GM23338 (cell line): ENCODE results near the gene PTPN18. TPM values are rescaled to one million over a fixed set of nuclear protein-coding genes. Genes with fewer than 3 reads are reported as not detected.
"Not testable (repeated sequence)": the region's sequence is repeated elsewhere in the genome, so short reads cannot be mapped to it uniquely, and the experiment has no call there.

Experiments
- ATAC-seq: fragments of 200-7000 bp; cut with Tn5 transposase; 3 replicates; pipeline ENCODE4 v1.9.1; 2020
- DNase-seq: peaks from one replicate; pipeline ENCODE4 v3.0.0-alpha.2; 2015; ENCODE audit warnings: low spot score
- H2AFZ ChIP-seq: fragments of 200-600 bp; sonication (generic); 2 replicates; pipeline ENCODE4 v1.8.0; 2016; ENCODE audit warnings: antibody characterized with exemption, mild to moderate bottlenecking, moderate library complexity
- H3F3A ChIP-seq: fragments of 200-600 bp; sonication (generic); replicated peaks from 2 replicates; pipeline ENCODE4 v1.8.0; 2017; ENCODE audit warnings: antibody characterized with exemption, mixed run types, low read depth
- H3K27ac ChIP-seq: fragments of 200-600 bp; sonication (generic); 2 replicates; pipeline ENCODE4 v1.6.1; 2016; ENCODE audit warnings: low read depth
- H3K27me3 ChIP-seq: fragments of 200-600 bp; sonication (generic); 2 replicates; pipeline ENCODE4 v1.8.0; 2016; ENCODE audit warnings: mild to moderate bottlenecking, mixed run types, moderate library complexity; ENCODE audit not compliant: insufficient read depth
- H3K36me3 ChIP-seq: fragments of 200-600 bp; sonication (generic); 2 replicates; pipeline ENCODE4 v1.8.0; 2016; ENCODE audit warnings: mild to moderate bottlenecking; ENCODE audit not compliant: insufficient read depth
- H3K4me1 ChIP-seq: fragments of 200-600 bp; sonication (generic); 2 replicates; pipeline ENCODE4 v1.8.0; 2016; ENCODE audit warnings: mild to moderate bottlenecking, moderate library complexity; ENCODE audit not compliant: insufficient read depth
- H3K4me2 ChIP-seq: fragments of 200-600 bp; sonication (generic); 2 replicates; pipeline ENCODE4 v1.7.1; 2017; ENCODE audit warnings: mixed run types
- H3K4me3 ChIP-seq: fragments of 200-600 bp; sonication (generic); 2 replicates; pipeline ENCODE4 v1.6.1; 2016; ENCODE audit warnings: mixed run types
- H3K79me2 ChIP-seq: fragments of 200-600 bp; sonication (generic); replicated peaks from 2 replicates; pipeline ENCODE4 v1.8.0; 2017; ENCODE audit warnings: mild to moderate bottlenecking; ENCODE audit not compliant: insufficient read depth
- H3K9me2 ChIP-seq: fragments of 200-600 bp; sonication (generic); 2 replicates; pipeline ENCODE4 v1.8.0; 2017; ENCODE audit not compliant: insufficient read depth
- H4K20me1 ChIP-seq: fragments of 200-600 bp; sonication (generic); replicated peaks from 2 replicates; pipeline ENCODE4 v1.8.0; 2017; ENCODE audit warnings: mild to moderate bottlenecking; ENCODE audit not compliant: insufficient read depth
- H3K27ac Mint-ChIP-seq: 2 replicates; pipeline ENCODE4 v1.8.0; 2020; ENCODE audit warnings: inconsistent platforms, mild to moderate bottlenecking, moderate library complexity, mixed read lengths
- H3K27me3 Mint-ChIP-seq: 3 replicates; pipeline ENCODE4 v1.8.0; 2022; ENCODE audit warnings: low read depth, mild to moderate bottlenecking, moderate library complexity, mixed read lengths, inconsistent platforms; ENCODE audit not compliant: insufficient read depth, poor library complexity
- H3K36me3 Mint-ChIP-seq: 3 replicates; pipeline ENCODE4 v1.8.0; 2021; ENCODE audit warnings: low read depth, mild to moderate bottlenecking, inconsistent platforms, moderate library complexity, mixed read lengths
- H3K4me1 Mint-ChIP-seq: 3 replicates; pipeline ENCODE4 v1.8.0; 2020; ENCODE audit warnings: mild to moderate bottlenecking, inconsistent platforms, mixed read lengths
- H3K4me3 Mint-ChIP-seq: 3 replicates; pipeline ENCODE4 v1.8.0; 2021; ENCODE audit warnings: moderate library complexity, mild to moderate bottlenecking, inconsistent platforms, mixed read lengths
- H3K9me3 Mint-ChIP-seq: 3 replicates; pipeline ENCODE4 v1.8.0; 2020; ENCODE audit warnings: moderate library complexity, mild to moderate bottlenecking, inconsistent platforms, mixed read lengths
- CREB1 ChIP-seq: fragments of 250-450 bp; sonication (Bioruptor Pico); IDR thresholded peaks from 2 replicates; pipeline ENCODE4 v1.5.0; 2020; ENCODE audit warnings: low read depth, mild to moderate bottlenecking, moderate library complexity
- CTCF ChIP-seq, 2 experiments: fragments of 200-600 bp in 1 of 2; sonication (generic) in 1 of 2; conservative IDR thresholded peaks; 2 replicates each; pipeline versions ENCODE4 v1.5.1 to v1.6.1; 2016 to 2017; ENCODE audit warnings: antibody characterized with exemption in 2 of 2, low read depth in 2 of 2, mild to moderate bottlenecking in 2 of 2, moderate library complexity in 1 of 2
- EZH2phosphoT487 ChIP-seq: fragments of 200-600 bp; sonication (generic); IDR thresholded peaks from one replicate; pipeline ENCODE4 v1.8.1; 2018; ENCODE audit warnings: antibody characterized with exemption; ENCODE audit not compliant: unreplicated experiment
- NANOG ChIP-seq: IDR thresholded peaks from 2 replicates; pipeline ENCODE4 v1.6.1; 2016; ENCODE audit warnings: antibody characterized with exemption, borderline replicate concordance
- STAT1 ChIP-seq: IDR thresholded peaks from one replicate; pipeline ENCODE4 v1.6.1; 2016; ENCODE audit warnings: antibody characterized with exemption; ENCODE audit not compliant: unreplicated experiment
- ZNF114 ChIP-seq: fragments of 250-450 bp; sonication (Bioruptor Pico); IDR thresholded peaks from 2 replicates; pipeline ENCODE4 v1.5.0; 2020; ENCODE audit warnings: mild to moderate bottlenecking, moderate library complexity
- ZNF331 ChIP-seq: fragments of 250-450 bp; sonication (Bioruptor Pico); IDR thresholded peaks from 2 replicates; pipeline ENCODE4 v1.5.0; 2020; ENCODE audit warnings: low read depth, mild to moderate bottlenecking, moderate library complexity
- ZNF462 ChIP-seq: fragments of 250-450 bp; sonication (Bioruptor Pico); IDR thresholded peaks from 2 replicates; pipeline ENCODE4 v1.5.0; 2020; ENCODE audit warnings: mild to moderate bottlenecking, moderate library complexity
- polyA plus RNA-seq: library from polyadenylated mRNA; unstranded; fragments of >200 nt; fragmentation: Nextera tagmentation; extraction: Ambion mirVana; gene quantifications from 2 replicates; pipeline ENCODE4 v1.2.1, GENCODE V29; 2016
- total RNA-seq: library from RNA; depleted of rRNA; stranded (reverse); fragments of >200 nt; shearing (Covaris generic); gene quantifications from 2 replicates; pipeline ENCODE4 v1.2.3, GENCODE V29; 2014

The PTPN18 gene
- total and polyA plus RNA-seq, 2 experiments from 2014 or later = 10.1 to 10.9 TPM

GRCh38 chr2:130332271-130333073, 23.4 kb upstream of the PTPN18 start:
- Histone ChIP-seq H3K4me1 (no peaks in the 10 kb centered on the region; the same call in 1 of the 2 replicates), H3K36me3 (no peaks in the 10 kb centered on the region), H3K4me3 (peak overlapping the region; percentile 58), H3K27ac (no peak overlapping the region), H2AFZ (peak overlapping the region; percentile 65; the same call in 1 of the 2 replicates), H3F3A (no peaks in the 10 kb centered on the region), H3K4me2 (peak overlapping the region; percentile 75; the same call in 1 of the 2 replicates), H3K27me3 (peaks cover 14% of the 10 kb centered on the region), H3K79me2 (no peaks in the 10 kb centered on the region), H3K9me2 (no peaks in the 10 kb centered on the region), H4K20me1 (no peaks in the 10 kb centered on the region)
- TF ChIP-seq CTCF (conservative IDR thresholded peaks at IDR 0.05; ENCODE audit: low read depth in 2 of 2) (peak; percentile 93 to 97), CREB1 (CRISPR knock-in tag) (no peak)
- 0 out of 3 replicates have a peak, but pooled peaks cover 4% of the 10 kb centered on the region for H3K36me3 Mint-ChIP-seq
- no peak overlapping the region for H3K27ac Mint-ChIP-seq
- ATAC-seq (peak; percentile 74), DNase-seq (peak; percentile 82)
- H3K27me3 Mint-ChIP-seq = peaks cover 11% of the 10 kb centered on the region
- H3K9me3 Mint-ChIP-seq = peaks cover 6% of the 10 kb centered on the region
- H3K4me1 Mint-ChIP-seq = peaks cover 1% of the 10 kb centered on the region; the same call in 2 of the 3 replicates
- H3K4me3 Mint-ChIP-seq = peak overlapping the region; percentile 74

GRCh38 chr2:130333253-130333652, 22.6 kb upstream of the PTPN18 start:
- not testable (repeated sequence) for H3K27ac ChIP-seq, H4K20me1 ChIP-seq, H3K4me2 ChIP-seq, H3K4me1 Mint-ChIP-seq, H3K79me2 ChIP-seq, H2AFZ ChIP-seq, H3K27ac Mint-ChIP-seq, H3K4me3 Mint-ChIP-seq, H3K4me3 ChIP-seq, H3K9me2 ChIP-seq, ATAC-seq, H3K4me1 ChIP-seq, H3F3A ChIP-seq, DNase-seq, H3K9me3 Mint-ChIP-seq, H3K36me3 ChIP-seq
- Mint-ChIP-seq H3K27me3 (peaks cover 11% of the 10 kb centered on the region), H3K36me3 (peaks cover 11% of the 10 kb centered on the region; the same call in 2 of the 3 replicates)
- H3K27me3 ChIP-seq = peaks cover 13% of the 10 kb centered on the region

- Histone ChIP-seq H2AFZ (no peak overlapping the region), H3K4me3 (no peak overlapping the region), H3K4me1 (0 out of 2 replicates have a peak, but pooled peaks cover 5% of the 10 kb centered on the region), H4K20me1 (no peaks in the 10 kb centered on the region), H3K36me3 (no peaks in the 10 kb centered on the region), H3F3A (no peaks in the 10 kb centered on the region), H3K9me2 (no peaks in the 10 kb centered on the region), H3K27me3 (peaks cover 5% of the 10 kb centered on the region), H3K4me2 (no peak overlapping the region), H3K27ac (no peak overlapping the region), H3K79me2 (no peaks in the 10 kb centered on the region)
- H3K9me3 Mint-ChIP-seq = peaks cover 6% of the 10 kb centered on the region
- H3K27me3 Mint-ChIP-seq = peaks cover 16% of the 10 kb centered on the region
- H3K36me3 Mint-ChIP-seq = peaks cover 17% of the 10 kb centered on the region
- H3K27ac Mint-ChIP-seq = no peak overlapping the region
- peaks cover 8% of the 10 kb centered on the region; the same call in 2 of the 3 replicates for H3K4me1 Mint-ChIP-seq
- no peak for ATAC-seq
- no peak for DNase-seq
- no peak overlapping the region for H3K4me3 Mint-ChIP-seq
- no peak for TF ChIP-seq NANOG
- no peak for TF ChIP-seq ZNF462 (CRISPR knock-in tag)
- TF ChIP-seq STAT1 = no peak
- no peak for TF ChIP-seq ZNF114 (CRISPR knock-in tag)
- no peak for TF ChIP-seq ZNF331
- TF ChIP-seq EZH2phosphoT487 = no peak
Observed at GRCh38 chr2:130334026-130334425, 21.8 kb upstream of the PTPN18 start.
